CD14-positive monocyte (primary cell): ENCODE measurements around the gene SH2D2A. TPM values are rescaled to one million over a fixed set of nuclear protein-coding genes. Genes with fewer than 3 reads are reported as not detected.
A peak's percentile ranks its signal among the peaks of the same experiment; 100 is the strongest.

Experiments used
- DNase-seq, 3 donors: peaks; one replicate each; pipeline ENCODE4 v3.0.0-alpha.2; 2011 to 2022
- H2AFZ ChIP-seq: 2 replicates; pipeline ENCODE4 v1.6.0; 2012; ENCODE audit warnings: mild to moderate bottlenecking, low read depth, low read length, inconsistent platforms; ENCODE audit not compliant: insufficient read depth, poor library complexity, severe bottlenecking
- H3K27ac ChIP-seq, 2 donors: 1 replicate in 1 of 2; 2 replicates in 1 of 2; pipeline ENCODE4 v1.5.1; 2012 to 2013; ENCODE audit warnings: low read length in 2 of 2, control low read depth in 1 of 2, inconsistent platforms in 1 of 2, low read depth in 1 of 2, mild to moderate bottlenecking in 1 of 2
- H3K27me3 ChIP-seq, 2 donors: one replicate each; pipeline versions ENCODE4 v1.6.0 to v1.6.1; 2011 to 2013; ENCODE audit warnings: low read length in 2 of 2; ENCODE audit not compliant: control insufficient read depth in 2 of 2, insufficient read depth in 2 of 2
- H3K36me3 ChIP-seq, 2 donors: replicated peaks in 1 of 2; 1 replicate in 1 of 2; 2 replicates in 1 of 2; pipeline versions ENCODE4 v1.5.1 to v1.6.1; 2012 to 2013; ENCODE audit warnings: low read length in 2 of 2, control low read depth in 1 of 2, inconsistent platforms in 1 of 2, mild to moderate bottlenecking in 1 of 2; ENCODE audit not compliant: insufficient read depth in 2 of 2, control insufficient read depth in 1 of 2
- H3K4me1 ChIP-seq, 2 donors: 1 replicate in 1 of 2; 2 replicates in 1 of 2; pipeline versions ENCODE4 v1.5.1 to v1.6.1; 2012 to 2013; ENCODE audit warnings: low read length in 2 of 2, control low read depth in 1 of 2, inconsistent platforms in 1 of 2, mild to moderate bottlenecking in 1 of 2, moderate library complexity in 1 of 2; ENCODE audit not compliant: insufficient read depth in 2 of 2, control insufficient read depth in 1 of 2
- H3K4me2 ChIP-seq: replicated peaks from 2 replicates; pipeline ENCODE3; 2012; ENCODE audit warnings: low read length, moderate library complexity, mild to moderate bottlenecking; ENCODE audit not compliant: poor library complexity, severe bottlenecking; ENCODE audit errors: extremely low read depth
- H3K4me3 ChIP-seq, 3 experiments: fragments of 200-600 bp in 1 of 3; sonication (generic) in 1 of 3; replicated peaks in 1 of 3; 1 replicate in 2 of 3; 2 replicates in 1 of 3; pipeline ENCODE4 v1.5.1; 2011 to 2013; ENCODE audit warnings: low read length in 3 of 3, mild to moderate bottlenecking in 3 of 3, control low read depth in 2 of 3, low read depth in 2 of 3, inconsistent platforms in 1 of 3, moderate library complexity in 1 of 3
- H3K79me2 ChIP-seq: 2 replicates; pipeline ENCODE4 v1.6.0; 2012; ENCODE audit warnings: mild to moderate bottlenecking, control low read depth, inconsistent platforms, low read length, moderate library complexity; ENCODE audit not compliant: insufficient read depth
- H3K9ac ChIP-seq: 2 replicates; pipeline ENCODE4 v1.6.0; 2017; ENCODE audit warnings: low read length, mild to moderate bottlenecking; ENCODE audit not compliant: insufficient read depth, poor library complexity, severe bottlenecking
- H3K9me3 ChIP-seq, 2 donors: replicated peaks in 1 of 2; 1 replicate in 1 of 2; 2 replicates in 1 of 2; pipeline versions ENCODE4 v1.5.1 to v1.6.1; 2012 to 2013; ENCODE audit warnings: low read length in 2 of 2, control low read depth in 1 of 2; ENCODE audit not compliant: control insufficient read depth in 1 of 2, insufficient read depth in 1 of 2
- H4K20me1 ChIP-seq: 2 replicates; pipeline ENCODE4 v1.6.0; 2012; ENCODE audit warnings: mild to moderate bottlenecking, low read length, control low read depth, moderate library complexity; ENCODE audit not compliant: insufficient read depth
- H3K27ac Mint-ChIP-seq, 7 donors: one replicate each; pipeline ENCODE4 v1.8.0; 2020; ENCODE audit warnings: mild to moderate bottlenecking in 7 of 7, mixed read lengths in 7 of 7, moderate library complexity in 6 of 7, inconsistent platforms in 2 of 7
- H3K27me3 Mint-ChIP-seq, 3 donors: one replicate each; pipeline ENCODE4 v1.8.0; 2021 to 2022; ENCODE audit warnings: low read depth in 3 of 3, mild to moderate bottlenecking in 3 of 3, mixed read lengths in 3 of 3, moderate library complexity in 3 of 3, inconsistent platforms in 1 of 3
- H3K36me3 Mint-ChIP-seq, 2 donors: one replicate each; pipeline ENCODE4 v1.8.0; 2020; ENCODE audit warnings: mixed read lengths in 2 of 2, inconsistent platforms in 1 of 2, mild to moderate bottlenecking in 1 of 2
- H3K4me1 Mint-ChIP-seq: one replicate; pipeline ENCODE4 v1.8.0; 2020; ENCODE audit warnings: mild to moderate bottlenecking, mixed read lengths
- H3K4me3 Mint-ChIP-seq, 2 donors: one replicate each; pipeline ENCODE4 v1.8.0; 2020; ENCODE audit warnings: mild to moderate bottlenecking in 2 of 2, mixed read lengths in 2 of 2, moderate library complexity in 1 of 2
- H3K9me3 Mint-ChIP-seq, 7 donors: one replicate each; pipeline ENCODE4 v1.8.0; 2020 to 2022; ENCODE audit warnings: mixed read lengths in 7 of 7, mild to moderate bottlenecking in 6 of 7, moderate library complexity in 6 of 7, inconsistent platforms in 2 of 7
- CTCF ChIP-seq: fragments of 200-600 bp; IDR thresholded peaks from one replicate; pipeline ENCODE4 v1.8.0; 2022; ENCODE audit warnings: antibody characterized with exemption, mild to moderate bottlenecking
- WGBS: methylation state at CpG from one replicate; pipeline ENCODE4 v1.1.5; 2013; ENCODE audit warnings: missing lambda C conversion rate; ENCODE audit not compliant: insufficient coverage; 5-methylcytosine and 5-hydroxymethylcytosine counted together
- intact Hi-C, 2 donors: fragments of 100-400 bp; cut with micrococcal nuclease; formaldehyde crosslinking; loops; one replicate each; pipeline versions ENCODE4 v1.15.0 to v1.15.1; 2023
- polyA plus RNA-seq, 3 donors: library from polyadenylated mRNA; depleted of rRNA in 1 of 3; unstranded in 2 of 3; stranded (reverse) in 1 of 3; fragments of 300-500 nt in 2 of 3; fragments of >200 nt in 1 of 3; fragmentation: Illumina TruSeq in 2 of 3; gene quantifications; 1 replicate in 2 of 3; 2 replicates in 1 of 3; pipeline ENCODE4 v1.2.3, GENCODE V29; 2012 to 2021

Gene SH2D2A
- polyA plus RNA-seq, 3 donors: 0.17 to 0.20 TPM; not detected in 1

- Mint-ChIP-seq H3K4me1 (peaks cover 11% of the 10 kb centered on the region), H3K4me3 (no peak overlapping the region), H3K36me3 (peaks cover 37 to 40% of the 10 kb centered on the region in 2 donors), H3K27ac (peak overlapping the region in 1 of 7 donors; percentile 59), H3K9me3 (peaks cover 0 to 3% (median 0%) of the 10 kb centered on the region in 7 donors), H3K27me3 (no peaks in the 10 kb centered on the region)
- Histone ChIP-seq H3K4me2 (no peak overlapping the region), H4K20me1 (peaks cover 90% of the 10 kb centered on the region), H2AFZ (no peak overlapping the region), H3K4me1 (no peaks in the 10 kb centered on the region), H3K36me3 (peaks cover 18 to 51% of the 10 kb centered on the region in 2 donors), H3K4me3 (no peak overlapping the region), H3K27me3 (no peaks in the 10 kb centered on the region), H3K79me2 (peaks cover 88% of the 10 kb centered on the region), H3K27ac (no peak overlapping the region), H3K9ac (no peak overlapping the region), H3K9me3 (no peaks in the 10 kb centered on the region)
- no peak for TF ChIP-seq CTCF
- intact Hi-C loops: no loop called here
- no peak for DNase-seq
- 80% methylated on average over 1 of the region's 1 CpG for WGBS
Observed at GRCh38 chr1:156777573-156777972, 39.1 kb downstream of the SH2D2A start.

- 51% methylated on average over 2 of the region's 4 CpGs for WGBS
- H3K9me3 Mint-ChIP-seq: peaks cover 0 to 3% (median 0%) of the 10 kb centered on the region in 7 donors
- intact Hi-C loops: no loop called here
- no peak overlapping the region for H3K4me2 ChIP-seq
- H3K79me2 ChIP-seq: peaks cover 88% of the 10 kb centered on the region
- peaks cover 35 to 40% of the 10 kb centered on the region in 2 donors for H3K36me3 Mint-ChIP-seq
- H3K9ac ChIP-seq: no peak overlapping the region
- peaks cover 89% of the 10 kb centered on the region for H4K20me1 ChIP-seq
- peak overlapping the region in 1 of 2 donors; percentile 26 for H3K27ac ChIP-seq
- H3K4me3 ChIP-seq: no peak overlapping the region
- no peaks in the 10 kb centered on the region for H3K4me1 ChIP-seq
- peaks cover 12 to 51% of the 10 kb centered on the region in 2 donors for H3K36me3 ChIP-seq
- H3K27me3 Mint-ChIP-seq: no peaks in the 10 kb centered on the region
- peaks cover 11% of the 10 kb centered on the region for H3K4me1 Mint-ChIP-seq
- no peak for DNase-seq
- H3K9me3 ChIP-seq: no peaks in the 10 kb centered on the region
- peak overlapping the region in 2 of 7 donors; percentile 0 to 58 for H3K27ac Mint-ChIP-seq
- H3K4me3 Mint-ChIP-seq: no peak overlapping the region
- no peaks in the 10 kb centered on the region for H3K27me3 ChIP-seq
- no peak for TF ChIP-seq CTCF
- no peak overlapping the region for H2AFZ ChIP-seq
Observed at GRCh38 chr1:156776942-156777341, 39.7 kb downstream of the SH2D2A start.
